Panc1 (cell line): ENCODE data around the gene CACFD1. TPM values are rescaled to one million over a fixed set of nuclear protein-coding genes. Genes with fewer than 3 reads are reported as not detected.

Experiments used
- ATAC-seq: fragments of 200-7000 bp; cut with Tn5 transposase; 2 replicates; pipeline ENCODE4 v1.9.1; 2020; ENCODE audit warnings: mild to moderate bottlenecking, moderate library complexity
- BruUV-seq: library from RNA; stranded (reverse); fragments of 400-500 nt; replicated peaks from 2 replicates; lab custom pipeline; 2021; lab: Mats Ljungman, UMichigan
- CTCF ChIA-PET: fragments of 300-600 bp; sonication (Branson Sonifier 250); formaldehyde crosslinking; loops from one replicate; lab custom pipeline; 2022; ENCODE audit warnings: antibody characterized with exemption; lab: Charles Lee
- POLR2A ChIA-PET: fragments of 300-600 bp; sonication (Branson Sonifier 250); formaldehyde crosslinking; loops from one replicate; lab custom pipeline; 2022; ENCODE audit warnings: antibody characterized with exemption; lab: Charles Lee
- DNase-seq: peaks from one replicate; pipeline ENCODE4 v3.0.0-alpha.2; 2010; ENCODE audit warnings: low read depth, low spot score
- H3K27ac ChIP-seq: 2 replicates; pipeline ENCODE4 v1.5.1; 2011; ENCODE audit warnings: mild to moderate bottlenecking, low read length, inconsistent platforms
- H3K27me3 ChIP-seq: fragments of 200-500 bp; sonication (Bioruptor generic); 2 replicates; pipeline ENCODE4 v1.6.0; 2014; ENCODE audit warnings: low read length, inconsistent platforms; ENCODE audit not compliant: control insufficient read depth, insufficient read depth
- H3K36me3 ChIP-seq: fragments of 200-500 bp; sonication (Bioruptor generic); 2 replicates; pipeline ENCODE4 v1.5.1; 2014; ENCODE audit warnings: inconsistent platforms, mild to moderate bottlenecking, low read length, moderate library complexity; ENCODE audit not compliant: control insufficient read depth, insufficient read depth
- H3K4me1 ChIP-seq: 2 replicates; pipeline ENCODE4 v1.5.1; 2011; ENCODE audit warnings: inconsistent platforms, mild to moderate bottlenecking, low read length, moderate library complexity; ENCODE audit not compliant: control insufficient read depth, insufficient read depth
- H3K4me3 ChIP-seq, 2 experiments: 2 replicates each; pipeline ENCODE4 v1.5.1; 2011 to 2012; ENCODE audit warnings: low read depth in 2 of 2, low read length in 2 of 2, mild to moderate bottlenecking in 2 of 2, inconsistent platforms in 1 of 2, moderate library complexity in 1 of 2
- H3K9me3 ChIP-seq: fragments of 200-500 bp; sonication (Bioruptor generic); 2 replicates; pipeline ENCODE4 v1.5.1; 2014; ENCODE audit warnings: low read depth, mild to moderate bottlenecking, inconsistent platforms, low read length, moderate library complexity; ENCODE audit not compliant: control insufficient read depth, insufficient read depth
- CTCF ChIP-seq: fragments of 450-650 bp; IDR thresholded peaks from 2 replicates; pipeline ENCODE4 v1.5.1; 2017; ENCODE audit warnings: mild to moderate bottlenecking
- POLR2AphosphoS5 ChIP-seq: IDR thresholded peaks from 2 replicates; pipeline ENCODE4 v1.6.1; 2012; ENCODE audit warnings: mild to moderate bottlenecking, low read depth, low read length, moderate library complexity
- SIN3A ChIP-seq: IDR thresholded peaks from 2 replicates; pipeline ENCODE4 v1.6.1; 2012; ENCODE audit warnings: low read depth, mild to moderate bottlenecking, low read length, moderate library complexity, borderline replicate concordance; ENCODE audit not compliant: insufficient read depth
- TCF7L2 ChIP-seq: IDR thresholded peaks from 2 replicates; pipeline ENCODE4 v1.6.1; 2011; ENCODE audit warnings: mild to moderate bottlenecking, low read depth, low read length, inconsistent platforms
- in situ Hi-C: cut with HindIII; loops from 2 replicates; pipeline ENCODE4 v1.10.0; 2016; ENCODE audit warnings: low sequenced_read_pairs, low pct_unique_long_range_greater_than_20kb
- intact Hi-C: fragments of 100-400 bp; cut with micrococcal nuclease; formaldehyde crosslinking; loops from one replicate; pipeline ENCODE4 v1.10.0; 2022; ENCODE audit not compliant: unreplicated experiment
- total RNA-seq: library from RNA; stranded (reverse); gene quantifications from one replicate; pipeline ENCODE4 v1.2.1, GENCODE V29; 2021; ENCODE audit not compliant: unreplicated experiment
- TF ChIP-seq, protein P1 (sequence below), 2 experiments: IDR thresholded peaks; 2 replicates each; pipeline ENCODE4 v1.6.1; 2011 to 2012; ENCODE audit warnings: low read depth in 2 of 2, control low read depth in 1 of 2, low read length in 1 of 2, mild to moderate bottlenecking in 1 of 2, moderate library complexity in 1 of 2; ENCODE audit not compliant: insufficient read depth in 1 of 2

CACFD1 gene
- total RNA-seq, 1 experiment from 2014 or later, result 13.9 TPM

GRCh38 chr9:133477461-133477860 is 17.7 kb downstream of the CACFD1 start:
- BruUV-seq, result TSS peak; percentile 74
- DNase-seq, result no peak
- no peak for ATAC-seq
- ChIA-PET CTCF (no interaction called here), POLR2A (no interaction called here)
- Histone ChIP-seq H3K9me3 (no peaks in the 10 kb centered on the region), H3K27me3 (no peaks in the 10 kb centered on the region), H3K27ac (peak overlapping the region; percentile 85; the same call in 1 of the 2 replicates), H3K36me3 (no peaks in the 10 kb centered on the region; the same call in 1 of the 2 replicates), H3K4me1 (peaks cover 5% of the 10 kb centered on the region), H3K4me3 (peak overlapping the region; percentile 61 to 68; a peak in 3 of 4 replicates)
- intact Hi-C loops, result no loop called here
- no peak for TF ChIP-seq CTCF
- TF ChIP-seq, protein P1, sequence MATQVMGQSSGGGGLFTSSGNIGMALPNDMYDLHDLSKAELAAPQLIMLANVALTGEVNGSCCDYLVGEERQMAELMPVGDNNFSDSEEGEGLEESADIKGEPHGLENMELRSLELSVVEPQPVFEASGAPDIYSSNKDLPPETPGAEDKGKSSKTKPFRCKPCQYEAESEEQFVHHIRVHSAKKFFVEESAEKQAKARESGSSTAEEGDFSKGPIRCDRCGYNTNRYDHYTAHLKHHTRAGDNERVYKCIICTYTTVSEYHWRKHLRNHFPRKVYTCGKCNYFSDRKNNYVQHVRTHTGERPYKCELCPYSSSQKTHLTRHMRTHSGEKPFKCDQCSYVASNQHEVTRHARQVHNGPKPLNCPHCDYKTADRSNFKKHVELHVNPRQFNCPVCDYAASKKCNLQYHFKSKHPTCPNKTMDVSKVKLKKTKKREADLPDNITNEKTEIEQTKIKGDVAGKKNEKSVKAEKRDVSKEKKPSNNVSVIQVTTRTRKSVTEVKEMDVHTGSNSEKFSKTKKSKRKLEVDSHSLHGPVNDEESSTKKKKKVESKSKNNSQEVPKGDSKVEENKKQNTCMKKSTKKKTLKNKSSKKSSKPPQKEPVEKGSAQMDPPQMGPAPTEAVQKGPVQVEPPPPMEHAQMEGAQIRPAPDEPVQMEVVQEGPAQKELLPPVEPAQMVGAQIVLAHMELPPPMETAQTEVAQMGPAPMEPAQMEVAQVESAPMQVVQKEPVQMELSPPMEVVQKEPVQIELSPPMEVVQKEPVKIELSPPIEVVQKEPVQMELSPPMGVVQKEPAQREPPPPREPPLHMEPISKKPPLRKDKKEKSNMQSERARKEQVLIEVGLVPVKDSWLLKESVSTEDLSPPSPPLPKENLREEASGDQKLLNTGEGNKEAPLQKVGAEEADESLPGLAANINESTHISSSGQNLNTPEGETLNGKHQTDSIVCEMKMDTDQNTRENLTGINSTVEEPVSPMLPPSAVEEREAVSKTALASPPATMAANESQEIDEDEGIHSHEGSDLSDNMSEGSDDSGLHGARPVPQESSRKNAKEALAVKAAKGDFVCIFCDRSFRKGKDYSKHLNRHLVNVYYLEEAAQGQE (IDR thresholded peaks at IDR 0.05; ENCODE audit: insufficient read depth in 1 of 2, low read depth in 2 of 2, low read length in 1 of 2), result no peak
- in situ Hi-C loops, result no loop called here

DNA sequence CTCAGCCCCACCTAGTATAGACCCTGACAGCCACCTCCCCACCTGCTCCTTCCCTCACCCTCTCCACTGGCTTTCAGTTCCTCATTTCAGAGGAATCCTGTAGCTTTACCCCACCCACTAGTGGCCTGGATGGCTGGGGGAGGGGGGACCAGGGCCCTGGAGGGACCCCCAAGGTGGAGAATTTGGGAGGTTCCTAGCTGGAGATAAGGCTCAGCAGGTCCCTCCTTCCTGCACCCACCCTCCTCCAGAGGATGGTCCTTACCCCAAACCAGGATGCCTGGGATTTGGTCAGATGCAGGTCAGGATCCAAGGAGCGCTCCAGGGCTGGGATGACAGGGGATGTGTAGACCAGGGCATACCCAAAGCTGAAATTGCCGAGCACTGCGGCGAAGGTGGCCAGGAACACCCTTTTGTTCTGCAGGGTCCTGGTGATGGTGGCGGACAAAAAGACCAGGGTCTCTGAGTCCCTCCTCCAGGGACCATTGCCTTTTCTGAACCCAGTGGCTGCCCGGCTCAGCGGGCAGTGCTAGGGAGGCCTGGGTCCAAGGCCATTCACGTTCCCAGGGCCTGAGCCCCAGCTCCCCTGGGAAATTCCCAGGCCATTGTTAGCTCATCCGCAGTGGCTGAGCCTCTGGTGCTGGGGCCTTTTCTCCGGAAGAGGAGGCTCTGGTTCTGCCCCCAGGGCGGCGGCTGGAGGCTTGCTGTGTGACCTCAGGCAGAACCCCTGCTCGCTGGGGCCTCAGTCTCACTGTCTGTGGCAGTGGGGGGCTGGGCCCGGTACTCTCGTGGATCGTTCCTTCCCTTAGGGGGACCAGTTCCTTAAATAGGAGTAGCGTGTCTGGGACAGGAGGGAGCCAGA is 18.4 kb downstream of the CACFD1 start:
- peak overlapping the region; percentile 85 for H3K27ac ChIP-seq
- in situ Hi-C loops (no loop called here), intact Hi-C loops (no loop called here)
- no peaks in the 10 kb centered on the region for H3K27me3 ChIP-seq
- POLR2A ChIA-PET, result no interaction called here
- H3K9me3 ChIP-seq, result no peaks in the 10 kb centered on the region
- no peak for DNase-seq
- H3K36me3 ChIP-seq, result no peaks in the 10 kb centered on the region; the same call in 1 of the 2 replicates
- peaks cover 5% of the 10 kb centered on the region for H3K4me1 ChIP-seq
- CTCF ChIA-PET, result no interaction called here
- TF ChIP-seq TCF7L2 (no peak), POLR2AphosphoS5 (no peak), SIN3A (no peak), CTCF (no peak)
- TF ChIP-seq, protein P1 (IDR thresholded peaks at IDR 0.05; ENCODE audit: insufficient read depth in 1 of 2, low read depth in 2 of 2, low read length in 1 of 2), result no peak
- no TSS peak for BruUV-seq
- ATAC-seq, result peak; percentile 29
- peak overlapping the region; percentile 61 to 68 for H3K4me3 ChIP-seq
